HG03280 (cell line): ENCODE measurements around the gene LRRC4B.

Experiments used
- ATAC-seq: cut with Tn5 transposase; IDR thresholded peaks from one replicate; pipeline ENCODE4 v1.9.1; 2021; ENCODE audit warnings: mild to moderate bottlenecking, moderate library complexity; ENCODE audit not compliant: unreplicated experiment

The LRRC4B gene

GRCh38 chr19:50573741-50574461, 5.7 kb upstream of the LRRC4B start:
- ATAC-seq = no peak

DNA sequence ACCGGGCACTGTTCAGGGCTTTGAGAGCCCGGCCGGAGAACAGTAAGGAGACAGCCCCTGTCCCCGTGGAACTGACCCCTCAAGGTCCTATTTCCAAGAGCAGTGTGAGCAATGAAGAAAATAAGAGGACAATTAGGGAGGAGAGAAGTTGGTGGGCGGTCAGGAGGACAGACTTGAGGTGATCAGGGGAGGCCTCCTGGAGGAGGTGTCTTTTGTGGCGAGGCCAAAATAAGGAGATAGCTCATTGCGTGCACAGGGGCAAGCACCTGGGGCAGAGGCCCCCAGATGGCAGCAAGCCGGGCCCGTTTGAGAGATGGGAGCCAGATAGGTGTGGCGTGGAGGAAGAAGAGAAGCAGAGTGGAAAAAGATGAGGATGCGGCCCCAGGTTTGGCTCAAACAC, 2.8 kb upstream of the LRRC4B start:
- no peak for ATAC-seq

DNA sequence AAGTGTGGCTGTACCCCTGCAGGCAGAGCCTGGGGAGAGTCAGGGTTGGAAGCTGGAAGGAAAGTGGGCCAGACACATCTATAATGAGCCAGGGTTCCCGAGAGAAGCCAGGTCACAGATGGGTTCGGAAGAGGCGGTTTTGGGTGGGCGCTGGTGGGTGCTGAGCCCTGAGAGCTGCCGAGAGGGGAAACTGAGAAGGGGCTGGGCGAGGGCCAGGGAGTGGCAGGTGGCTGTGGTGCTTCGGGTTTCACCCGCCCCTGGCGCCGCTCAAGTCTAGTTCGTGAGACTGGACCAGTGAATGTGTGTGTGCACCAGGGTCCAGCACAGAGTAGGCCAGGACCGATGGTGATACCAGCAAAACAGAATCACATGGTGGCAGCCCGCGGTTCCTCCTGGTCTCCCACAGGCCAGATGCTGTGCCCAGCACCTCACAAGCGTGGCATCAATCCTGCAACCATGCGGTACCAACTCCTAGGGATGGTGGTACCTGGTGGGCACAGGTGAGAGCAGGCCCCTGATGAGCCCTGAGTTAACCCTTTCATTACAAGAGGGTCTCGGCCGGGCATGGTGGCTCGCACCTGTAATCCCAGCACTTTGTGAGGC, 1.8 kb upstream of the LRRC4B start:
- ATAC-seq = no peak

GRCh38 chr19:50568728-50569698, 778 bp upstream of the LRRC4B start:
- ATAC-seq = no peak

DNA sequence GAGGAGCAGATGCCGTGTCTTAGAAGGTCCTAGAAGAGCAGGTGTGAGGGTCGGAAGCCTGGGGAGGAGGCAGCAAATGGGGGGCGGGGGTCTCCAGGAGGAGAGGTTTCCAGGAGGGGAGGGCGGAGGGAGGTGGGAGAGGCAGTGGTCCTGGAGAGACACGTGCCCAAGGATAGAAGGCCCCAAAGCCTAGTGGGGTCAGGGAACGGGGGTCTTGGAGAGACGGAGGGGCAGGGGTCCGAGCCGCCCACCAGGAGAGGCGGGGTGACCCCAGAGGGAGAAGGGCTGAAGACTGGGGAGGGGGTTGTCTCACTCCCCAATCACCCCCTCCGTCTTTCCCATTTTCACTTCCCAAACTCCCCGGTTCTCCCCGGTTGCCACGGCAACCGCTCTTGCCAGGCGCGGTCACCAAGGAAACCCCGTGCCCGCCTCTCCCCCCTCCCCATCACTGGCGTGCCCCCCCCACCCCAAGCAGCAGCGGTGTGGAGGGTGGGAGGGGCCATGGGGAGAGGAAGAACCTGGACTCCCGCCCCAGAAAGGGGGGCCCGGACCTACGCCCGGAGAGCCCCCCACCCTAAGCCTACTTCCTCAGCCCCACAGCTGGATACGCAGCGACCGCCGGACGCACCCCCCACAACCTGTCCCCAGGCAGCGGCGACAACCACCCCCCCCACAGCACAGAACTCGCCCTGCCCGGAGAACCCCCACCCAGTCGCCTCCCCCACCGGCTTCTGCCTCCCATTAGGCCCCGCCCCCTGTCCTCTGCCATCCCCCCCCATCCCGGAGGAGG, 988 bp downstream of the LRRC4B start:
- no peak for ATAC-seq

GRCh38 chr19:50565984-50566903, 2.0 kb downstream of the LRRC4B start:
- no peak for ATAC-seq

DNA sequence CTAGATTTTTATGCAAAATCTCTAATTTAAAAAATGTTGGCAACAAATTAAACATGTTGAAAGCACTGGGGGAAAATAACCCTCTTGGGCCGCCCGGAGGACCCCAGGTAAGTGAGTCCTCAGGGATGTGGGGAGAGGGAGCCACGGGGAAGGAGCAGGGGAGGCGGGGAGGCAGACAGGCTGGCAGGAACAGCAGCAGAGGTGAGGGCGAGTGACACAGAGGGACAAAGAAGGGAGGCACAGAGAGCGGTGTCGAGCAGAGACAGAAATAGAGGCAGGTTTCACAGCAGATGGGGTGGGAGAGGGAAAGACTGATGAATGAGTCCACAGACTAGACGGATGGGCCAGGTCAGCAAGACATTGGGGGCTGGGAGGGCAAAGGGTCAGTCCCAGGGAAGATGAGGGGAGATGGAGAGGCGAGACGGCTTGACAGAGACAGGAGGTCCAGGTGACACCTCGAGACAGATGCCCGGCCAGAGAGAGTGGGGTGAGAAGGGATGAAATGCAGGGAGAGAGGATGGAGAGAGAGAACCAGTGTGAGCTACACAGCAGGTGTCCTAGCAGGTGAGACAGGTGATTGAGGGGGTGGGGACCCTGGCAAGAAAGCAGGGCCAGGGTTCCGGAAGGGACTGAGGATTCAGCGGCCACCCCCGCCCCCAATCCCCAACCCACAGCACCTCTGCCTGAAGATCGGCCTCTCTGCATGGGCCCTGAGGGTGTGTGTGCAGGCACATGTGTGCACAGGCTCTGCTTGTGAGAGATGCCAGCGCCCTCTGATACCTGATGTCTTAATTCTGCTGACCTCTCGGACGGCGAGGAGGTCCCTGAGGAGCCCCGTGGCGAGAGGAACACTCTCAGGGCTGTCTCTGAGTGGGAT, 3.8 kb downstream of the LRRC4B start:
- no peak for ATAC-seq

GRCh38 chr19:50563597-50563996, 4.6 kb downstream of the LRRC4B start:
- no peak for ATAC-seq

DNA sequence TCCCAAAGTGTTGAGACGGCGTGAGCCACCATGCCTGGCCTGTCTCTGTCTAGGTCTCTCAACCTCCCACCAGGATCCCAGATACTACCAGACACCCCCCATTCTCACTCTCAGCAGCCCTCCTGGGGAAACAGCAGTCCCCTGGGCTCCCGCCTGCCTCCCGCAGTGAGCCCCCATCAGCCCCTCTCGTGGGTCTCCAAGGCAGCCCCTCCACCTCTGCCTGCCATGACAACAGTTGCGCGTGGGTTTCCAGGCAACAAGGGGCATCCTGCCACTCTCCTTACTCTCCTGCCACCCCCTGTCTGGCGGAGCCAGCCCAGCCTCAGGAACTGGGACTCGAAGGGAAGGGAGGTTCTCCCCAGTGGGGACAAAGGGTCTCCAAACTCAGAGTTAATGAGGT, 5.2 kb downstream of the LRRC4B start:
- ATAC-seq = no peak

- ATAC-seq = no peak
Observed at GRCh38 chr19:50562329-50562728, 5.9 kb downstream of the LRRC4B start.

- no peak for ATAC-seq
Observed at GRCh38 chr19:50559636-50560035, 8.6 kb downstream of the LRRC4B start.

- no peak for ATAC-seq
Observed at GRCh38 chr19:50558449-50558848, 9.8 kb downstream of the LRRC4B start.

DNA sequence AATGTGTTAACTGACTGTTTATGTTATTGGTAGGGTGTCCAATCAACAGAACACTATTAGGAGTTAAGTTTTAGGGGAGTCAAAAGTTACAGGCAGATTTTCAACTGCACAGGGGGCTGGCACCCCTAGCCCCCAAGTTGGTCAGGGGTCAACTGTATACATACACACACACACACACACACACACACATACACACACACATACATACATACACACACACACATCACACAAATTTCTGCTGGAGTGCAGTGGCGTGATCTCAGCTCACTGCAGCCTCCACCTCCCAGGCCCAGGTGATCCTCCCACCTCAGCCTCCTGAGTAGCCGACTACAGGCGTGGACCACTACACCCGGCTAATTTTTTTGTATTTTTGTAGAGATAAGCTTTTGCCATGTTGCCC, 10.2 kb downstream of the LRRC4B start:
- ATAC-seq = no peak

GRCh38 chr19:50557009-50557613, 11.1 kb downstream of the LRRC4B start:
- no peak for ATAC-seq

- ATAC-seq = no peak
Observed at GRCh38 chr19:50556282-50557008, 11.8 kb downstream of the LRRC4B start.

DNA sequence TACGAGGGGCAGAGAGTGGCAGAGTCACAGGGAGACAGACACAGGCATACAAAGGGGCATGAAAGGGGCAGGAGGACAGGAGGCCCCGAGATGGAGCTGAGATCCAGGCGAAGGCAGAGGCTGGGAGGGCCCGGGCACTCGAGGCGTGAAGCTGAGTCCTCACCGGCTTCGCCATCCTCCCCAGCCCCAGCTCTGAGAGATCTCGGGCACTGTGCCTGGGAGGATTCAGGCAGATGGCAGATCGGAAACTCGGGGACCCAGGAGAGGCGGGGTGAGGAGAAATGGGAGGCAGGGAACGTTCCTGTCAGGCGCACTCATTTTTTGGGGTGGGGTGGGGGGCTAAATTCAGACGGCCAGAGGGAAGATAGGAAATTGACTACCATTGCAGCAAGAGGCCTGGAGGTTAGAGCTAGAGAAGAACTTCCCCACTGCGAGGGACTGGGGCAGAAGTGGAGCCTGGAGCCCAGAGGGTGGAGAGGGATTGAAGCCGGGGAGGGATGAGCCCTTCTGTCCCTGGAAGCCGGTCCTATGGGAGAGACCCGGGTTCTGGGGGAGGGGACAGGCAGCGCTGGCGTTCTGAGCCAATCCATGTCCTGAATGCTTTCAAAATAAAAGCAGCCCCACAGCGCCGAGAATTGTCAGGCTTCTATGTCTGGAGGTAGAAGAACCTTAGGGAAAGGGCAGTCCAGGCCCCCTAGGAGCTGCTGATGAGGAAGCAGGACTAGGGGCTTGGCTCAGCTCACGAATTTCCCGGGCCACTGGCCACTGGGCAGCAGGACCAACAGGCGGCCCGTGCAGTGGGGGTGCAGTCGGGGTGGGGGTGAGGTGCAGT, 12.6 kb downstream of the LRRC4B start:
- ATAC-seq = no peak

DNA sequence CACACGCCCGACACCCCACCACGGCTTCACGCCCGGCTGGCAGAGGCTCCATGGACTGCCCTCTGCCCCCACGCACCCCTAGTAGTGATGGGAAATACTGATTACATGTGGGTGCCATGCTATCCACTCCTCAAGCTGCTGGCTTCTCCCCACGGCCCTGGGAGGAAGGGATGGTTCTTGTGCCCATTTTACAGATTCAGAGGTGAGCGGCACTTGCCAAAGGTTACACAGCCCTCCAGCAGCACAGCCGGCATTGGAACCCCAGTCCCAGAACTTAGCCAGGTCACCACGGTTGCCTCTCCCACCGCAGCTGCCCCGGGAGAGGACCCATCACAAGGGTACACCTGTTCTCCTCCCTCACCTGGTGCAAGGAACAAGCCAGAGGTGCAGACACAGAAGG, 13.2 kb downstream of the LRRC4B start:
- ATAC-seq = no peak
